A549 (cell line): Measurements from ENCODE around the gene GSC2.

Source experiments
- BHLHE40 ChIP-seq: IDR thresholded peaks from 2 replicates; pipeline ENCODE4 v1.6.1; 2012; ENCODE audit warnings: low read depth, low read length, inconsistent platforms
- CTCF ChIP-seq: fragments of >200 bp; sonication (Bioruptor Twin); formaldehyde crosslinking; IDR thresholded peaks from 3 replicates; pipeline ENCODE4 v1.5.1; 2016
- EHMT2 ChIP-seq: fragments of 200-600 bp; sonication (generic); IDR thresholded peaks from 2 replicates; pipeline ENCODE4 v1.6.1; 2016; ENCODE audit warnings: antibody characterized with exemption, low read depth, mild to moderate bottlenecking, moderate library complexity
- EP300 ChIP-seq, 2 experiments: fragments of >200 bp; sonication (Bioruptor Twin); formaldehyde crosslinking; IDR thresholded peaks; 2 replicates in 1 of 2; 3 replicates in 1 of 2; pipeline ENCODE4 v1.6.1; 2016 to 2017
- GATA3 ChIP-seq: IDR thresholded peaks from 2 replicates; pipeline ENCODE4 v1.6.1; 2012; ENCODE audit warnings: borderline replicate concordance
- HMGXB4 ChIP-seq: fragments of 250-450 bp; sonication (Bioruptor Pico); IDR thresholded peaks from 2 replicates; pipeline ENCODE4 v1.5.0; 2021; ENCODE audit warnings: mild to moderate bottlenecking, moderate library complexity, borderline replicate concordance
- MYC ChIP-seq: IDR thresholded peaks from 2 replicates; pipeline ENCODE4 v1.6.1; 2012; ENCODE audit warnings: mild to moderate bottlenecking, inconsistent platforms, low read length, improper control_type of control experiment, borderline replicate concordance
- POLR2A ChIP-seq: IDR thresholded peaks from 2 replicates; pipeline ENCODE4 v1.6.1; 2012; ENCODE audit warnings: mild to moderate bottlenecking, low read length
- RAD21 ChIP-seq, 2 experiments: fragments of >200 bp in 1 of 2; sonication (Bioruptor Twin) in 1 of 2; formaldehyde crosslinking in 1 of 2; IDR thresholded peaks in 1 of 2; conservative IDR thresholded peaks in 1 of 2; 2 replicates in 1 of 2; 3 replicates in 1 of 2; pipeline ENCODE4 v1.6.1; 2012 to 2018; ENCODE audit warnings: inconsistent platforms in 1 of 2
- REST ChIP-seq: fragments of 200-600 bp; sonication (generic); IDR thresholded peaks from 2 replicates; pipeline ENCODE4 v1.6.1; 2016; ENCODE audit warnings: antibody characterized with exemption, mild to moderate bottlenecking, moderate library complexity
- ZNF302 ChIP-seq: fragments of 250-450 bp; sonication (Bioruptor Pico); IDR thresholded peaks from 2 replicates; pipeline ENCODE4 v1.9.0; 2021; ENCODE audit warnings: inconsistent platforms, mild to moderate bottlenecking, moderate library complexity

DNA sequence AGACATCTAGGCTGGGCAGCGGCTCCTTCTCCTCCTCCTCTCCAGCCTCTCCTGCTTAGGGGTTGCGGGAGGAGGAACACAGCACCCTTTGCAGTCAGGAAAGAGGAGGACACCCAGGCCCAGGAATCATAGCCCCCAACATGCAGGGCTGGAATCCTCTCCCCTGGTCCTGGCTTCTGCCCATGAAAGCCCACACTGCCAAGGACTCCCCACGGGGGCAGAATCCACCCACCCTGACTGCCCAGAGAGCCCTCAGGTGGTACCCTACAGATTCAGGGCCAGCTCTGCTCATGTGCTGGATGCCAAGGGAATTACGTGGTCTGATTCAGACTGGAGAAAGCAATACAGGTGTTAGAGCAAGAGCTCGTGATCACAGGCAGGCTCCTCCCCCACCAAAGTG lies 10.1 kb downstream of the GSC2 start:
- TF ChIP-seq HMGXB4 = no peak
- TF ChIP-seq CTCF = no peak
- TF ChIP-seq GATA3 = no peak
- no peak for TF ChIP-seq RAD21 (conservative IDR thresholded peaks at IDR 0.05 in 1 of 2, IDR thresholded peaks at IDR 0.05 in 1 of 2)
- TF ChIP-seq REST = no peak
- no peak for TF ChIP-seq EHMT2
- TF ChIP-seq EP300 (IDR thresholded peaks at IDR 0.05) = no peak
- TF ChIP-seq ZNF302 (CRISPR knock-in tag) = no peak
- TF ChIP-seq POLR2A = no peak
- TF ChIP-seq MYC = no peak
- TF ChIP-seq BHLHE40 = no peak
